MG63 (cell line): ENCODE measurements around the gene SRC. TPM values are rescaled to one million over a fixed set of nuclear protein-coding genes. Genes with fewer than 3 reads are reported as not detected.

Source experiments
- DNase-seq: peaks from one replicate; pipeline ENCODE4 v3.0.0-alpha.2; 2020
- H3K27me3 ChIP-seq: fragments of 250-450 bp; sonication (Bioruptor Pico); 2 replicates; pipeline ENCODE4 v1.5.1; 2020; ENCODE audit warnings: mild to moderate bottlenecking, moderate library complexity
- H3K36me3 ChIP-seq: fragments of 250-450 bp; sonication (Bioruptor Pico); 2 replicates; pipeline ENCODE4 v1.5.1; 2020; ENCODE audit warnings: mild to moderate bottlenecking, moderate library complexity
- H3K4me3 ChIP-seq: fragments of 250-450 bp; sonication (Bioruptor Pico); 2 replicates; pipeline ENCODE4 v1.5.1; 2020; ENCODE audit warnings: mild to moderate bottlenecking, moderate library complexity
- H3K9me3 ChIP-seq: fragments of 250-450 bp; sonication (Bioruptor Pico); 2 replicates; pipeline ENCODE4 v1.5.1; 2020; ENCODE audit warnings: mild to moderate bottlenecking, moderate library complexity
- total RNA-seq: library from RNA; depleted of rRNA; stranded (reverse); fragments of >200 nt; shearing (Covaris generic); gene quantifications from 2 replicates; pipeline ENCODE4 v1.2.3, GENCODE V29; 2014; ENCODE audit warnings: low replicate concordance; rRNA removed

SRC gene
- total RNA-seq, 1 experiment from 2014 or later: 33.0 TPM

DNA sequence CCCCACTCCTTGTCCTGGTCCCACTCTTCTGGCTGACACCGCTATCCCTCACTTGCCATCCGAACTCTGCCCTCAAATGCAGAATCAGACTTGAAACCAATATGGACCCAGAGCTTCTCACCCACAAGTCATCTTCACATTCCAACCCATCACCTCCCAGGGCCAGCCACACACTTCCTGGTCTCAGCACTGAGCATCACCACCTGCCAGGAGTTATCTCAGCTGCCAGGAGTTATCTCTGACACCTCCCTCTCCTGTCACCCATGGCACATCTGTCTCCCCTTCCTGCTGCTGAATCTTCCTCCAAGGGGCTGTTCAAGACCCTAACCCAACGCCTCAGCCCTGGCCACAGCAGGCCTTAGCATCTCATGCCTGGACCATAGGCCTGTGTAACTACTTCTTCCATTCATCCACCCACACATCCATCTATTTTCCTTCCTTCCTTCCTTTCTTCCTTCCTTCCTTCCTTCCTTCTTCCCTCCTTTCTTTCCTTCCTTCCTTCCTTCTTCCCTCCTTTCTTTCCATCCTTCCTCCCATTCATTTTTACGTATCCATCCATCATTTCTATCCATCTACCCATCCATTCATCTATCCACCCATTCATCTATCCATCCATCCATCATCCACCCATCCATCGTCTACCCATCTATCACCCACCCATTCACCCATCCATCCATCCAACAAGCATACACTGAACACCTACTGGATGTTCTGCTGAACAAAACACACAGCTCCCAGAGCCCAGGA lies 100.5 kb downstream of the SRC start:
- Histone ChIP-seq H3K9me3 (no peaks in the 10 kb centered on the region), H3K4me3 (no peak overlapping the region), H3K27me3 (peaks cover 2% of the 10 kb centered on the region; the same call in 1 of the 2 replicates), H3K36me3 (no peaks in the 10 kb centered on the region)
- DNase-seq: no peak

GRCh38 chr20:37447688-37448087 lies 101.7 kb downstream of the SRC start:
- Histone ChIP-seq H3K27me3 (no peaks in the 10 kb centered on the region), H3K9me3 (no peaks in the 10 kb centered on the region), H3K4me3 (no peak overlapping the region), H3K36me3 (no peaks in the 10 kb centered on the region)
- DNase-seq: no peak

DNA sequence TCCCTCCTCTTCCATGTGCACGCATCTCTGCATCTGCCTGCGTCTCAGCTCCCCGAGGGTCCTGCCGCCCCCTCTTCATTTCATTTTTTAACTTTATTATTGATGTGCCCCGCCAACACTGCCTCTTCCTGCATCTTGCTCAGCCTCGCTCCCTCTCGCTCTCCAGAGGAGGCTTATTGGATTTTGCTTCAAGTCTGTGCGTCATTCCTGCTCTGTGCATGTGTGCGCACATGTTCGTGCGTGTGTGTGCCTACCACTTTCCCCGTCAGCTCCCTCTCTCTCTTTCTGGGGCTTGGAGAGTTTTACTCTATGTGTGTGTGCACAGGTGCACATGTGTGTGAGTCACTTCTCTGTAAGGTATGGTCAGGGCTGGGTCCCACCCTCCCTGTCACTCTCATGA lies 103.3 kb downstream of the SRC start:
- Histone ChIP-seq H3K9me3 (no peaks in the 10 kb centered on the region), H3K36me3 (no peaks in the 10 kb centered on the region), H3K4me3 (no peak overlapping the region), H3K27me3 (no peaks in the 10 kb centered on the region)
- no peak for DNase-seq

- DNase-seq: no peak
- H3K9me3 ChIP-seq: peaks cover 4% of the 10 kb centered on the region
- H3K36me3 ChIP-seq: no peaks in the 10 kb centered on the region
- no peak overlapping the region for H3K4me3 ChIP-seq
- 0 out of 2 replicates have a peak, but pooled peaks cover 3% of the 10 kb centered on the region for H3K27me3 ChIP-seq
Measured at GRCh38 chr20:37450344-37450743, 104.4 kb downstream of the SRC start.

DNA sequence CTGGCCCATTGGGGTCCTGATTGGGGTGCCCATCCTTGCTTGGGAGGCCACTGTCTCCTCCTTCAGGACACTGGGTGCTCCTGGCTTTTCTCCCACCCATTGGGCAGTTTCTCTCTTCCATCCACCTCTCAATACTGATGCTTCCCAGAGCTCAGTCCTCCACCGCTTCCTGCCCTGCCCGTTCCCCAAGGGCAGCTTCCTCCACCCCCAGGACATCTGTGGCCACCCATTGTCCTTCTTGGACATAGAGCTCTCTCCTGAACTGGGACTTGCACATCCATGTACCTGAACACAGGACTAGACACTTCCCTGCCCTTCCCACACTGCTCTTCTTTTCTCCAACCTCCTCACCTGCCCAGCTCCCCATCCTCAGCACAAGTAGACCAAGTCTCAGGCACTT lies 105.7 kb downstream of the SRC start:
- 0 out of 2 replicates have a peak, but pooled peaks cover 3% of the 10 kb centered on the region for H3K27me3 ChIP-seq
- DNase-seq: no peak
- H3K4me3 ChIP-seq: no peak overlapping the region
- H3K36me3 ChIP-seq: no peaks in the 10 kb centered on the region
- H3K9me3 ChIP-seq: peaks cover 7% of the 10 kb centered on the region

GRCh38 chr20:37452236-37452635 lies 106.3 kb downstream of the SRC start:
- peaks cover 12% of the 10 kb centered on the region for H3K9me3 ChIP-seq
- DNase-seq: no peak
- H3K4me3 ChIP-seq: no peak overlapping the region
- 0 out of 2 replicates have a peak, but pooled peaks cover 3% of the 10 kb centered on the region for H3K27me3 ChIP-seq
- no peaks in the 10 kb centered on the region for H3K36me3 ChIP-seq

DNA sequence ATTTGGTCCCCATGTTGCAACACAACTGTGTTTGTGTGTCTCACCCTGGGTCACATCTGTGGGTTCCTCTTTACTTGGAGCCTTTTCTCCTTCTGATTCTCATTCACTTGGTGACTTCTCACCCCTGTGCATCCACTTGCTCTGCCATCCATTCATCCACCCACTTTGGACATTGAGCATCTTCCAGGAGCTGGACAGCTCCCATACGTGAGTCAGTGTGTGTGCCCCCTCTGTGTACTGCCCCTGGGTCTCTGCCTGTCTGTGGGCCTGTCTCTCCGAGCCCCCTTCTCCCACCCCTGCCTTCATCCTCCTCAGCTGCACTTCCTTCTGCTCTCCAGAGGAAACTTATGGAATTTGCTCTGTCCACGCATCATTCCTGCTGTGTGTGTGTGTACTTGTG lies 107.3 kb downstream of the SRC start:
- Histone ChIP-seq H3K4me3 (no peak overlapping the region), H3K27me3 (0 out of 2 replicates have a peak, but pooled peaks cover 3% of the 10 kb centered on the region)
- DNase-seq: no peak

DNA sequence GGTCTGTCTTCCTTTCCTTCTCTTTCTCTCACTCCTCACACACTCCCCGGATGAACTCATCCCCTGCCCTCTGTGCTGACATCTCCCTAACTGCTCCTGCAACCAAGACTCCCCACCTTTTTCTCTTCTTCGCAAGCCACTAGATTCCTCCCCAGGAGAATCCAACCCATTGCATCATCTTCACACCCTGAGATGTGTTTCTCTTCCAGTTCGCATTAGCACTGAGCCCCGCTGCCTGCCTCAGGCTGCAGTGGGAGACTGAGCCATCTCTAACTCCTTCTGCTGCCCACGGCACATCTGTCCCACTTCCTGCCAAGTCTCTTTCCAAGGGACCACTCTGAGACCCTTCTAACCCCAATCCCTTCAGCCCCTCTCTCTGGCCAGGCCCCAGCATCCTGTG lies 107.9 kb downstream of the SRC start:
- H3K4me3 ChIP-seq: no peak overlapping the region
- no peak for DNase-seq
- 0 out of 2 replicates have a peak, but pooled peaks cover 3% of the 10 kb centered on the region for H3K27me3 ChIP-seq
- no peaks in the 10 kb centered on the region for H3K36me3 ChIP-seq
- H3K9me3 ChIP-seq: peaks cover 24% of the 10 kb centered on the region

More for the DNA sequence above, 107.3 kb downstream of the SRC start:
- Histone ChIP-seq H3K9me3 (peaks cover 21% of the 10 kb centered on the region), H3K36me3 (no peaks in the 10 kb centered on the region)

DNA sequence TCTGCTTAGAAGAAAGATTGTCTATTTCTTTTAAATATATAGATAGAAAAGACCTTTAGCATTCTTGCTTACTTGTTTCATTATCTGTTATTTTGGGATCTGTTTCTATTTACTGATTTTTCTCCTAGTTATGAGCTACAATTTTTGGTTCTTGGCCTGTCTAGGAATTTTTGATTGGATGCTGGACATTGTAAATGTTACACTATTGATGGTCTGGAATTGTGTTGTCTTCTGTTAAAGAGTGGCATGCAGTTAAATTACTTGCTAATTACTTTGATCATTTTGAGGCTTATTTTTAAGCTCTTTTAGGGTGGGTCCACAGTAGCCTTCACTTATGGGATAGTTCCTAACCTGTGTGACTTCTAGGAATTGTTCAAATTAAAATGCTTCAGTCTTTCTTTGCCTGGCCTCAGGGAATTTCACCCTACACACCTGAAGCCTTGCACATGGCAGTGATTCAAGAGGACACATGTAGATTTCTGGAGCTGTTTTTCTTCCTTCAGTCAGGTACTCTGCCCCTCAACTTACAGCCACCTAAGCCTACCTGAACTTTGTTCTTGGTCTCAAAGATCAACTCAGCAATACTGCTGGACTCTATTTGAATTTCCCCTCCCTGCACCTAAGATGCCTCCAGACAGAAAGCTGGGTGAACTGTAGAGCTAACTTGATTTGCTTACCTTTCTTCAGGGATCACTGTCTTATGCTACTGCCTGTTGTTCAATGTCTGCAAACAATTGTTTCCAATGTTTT lies 108.9 kb downstream of the SRC start:
- no peaks in the 10 kb centered on the region for H3K36me3 ChIP-seq
- H3K27me3 ChIP-seq: 0 out of 2 replicates have a peak, but pooled peaks cover 3% of the 10 kb centered on the region
- DNase-seq: no peak
- H3K9me3 ChIP-seq: peaks cover 29% of the 10 kb centered on the region
- H3K4me3 ChIP-seq: no peak overlapping the region

Other genes with a start within 250 kb of the SRC start
- 359 and 488 TPM in 2 replicates for gene RPN2, start 166.8 kb upstream of the SRC start, total RNA-seq
- 0.63 TPM in 1 of 2 replicates, not detected in the other for gene MROH8, start 166.6 kb upstream of the SRC start, total RNA-seq
- not detected in 2 replicates for gene GHRH, start 84.3 kb upstream of the SRC start, total RNA-seq
- gene MANBAL, start 56.5 kb upstream of the SRC start, total RNA-seq: 72.7 and 107 TPM in 2 replicates
- not detected in 2 replicates for gene NNAT, start 175.1 kb downstream of the SRC start, total RNA-seq
- gene BLCAP, start 181.7 kb downstream of the SRC start, total RNA-seq: 23.6 and 26.6 TPM in 2 replicates